Osteoblast (primary cell): ENCODE results near the gene UBE2V1. TPM values are rescaled to one million over a fixed set of nuclear protein-coding genes. Genes with fewer than 3 reads are reported as not detected.
A peak's percentile ranks its signal among the peaks of the same experiment; 100 is the strongest.

Source experiments
- DNase-seq: peaks from one replicate; pipeline ENCODE4 v3.0.0; 2011; ENCODE audit warnings: low spot score, mixed read lengths; ENCODE audit not compliant: insufficient read length; ENCODE audit errors: missing footprints
- H2AFZ ChIP-seq: 2 replicates; pipeline ENCODE4 v1.6.0; 2011; ENCODE audit warnings: mild to moderate bottlenecking, low read length
- H3K27ac ChIP-seq: 2 replicates; pipeline ENCODE4 v1.5.1; 2011; ENCODE audit warnings: mild to moderate bottlenecking, low read depth, low read length, moderate library complexity
- H3K27me3 ChIP-seq: 2 replicates; pipeline ENCODE4 v1.6.0; 2012; ENCODE audit warnings: mild to moderate bottlenecking, control low read depth, inconsistent platforms, low read length, moderate library complexity; ENCODE audit not compliant: insufficient read depth
- H3K36me3 ChIP-seq: 2 replicates; pipeline ENCODE4 v1.5.1; 2011; ENCODE audit warnings: mild to moderate bottlenecking, low read length, control low read depth, moderate library complexity; ENCODE audit not compliant: insufficient read depth
- H3K4me1 ChIP-seq: 2 replicates; pipeline ENCODE4 v1.5.1; 2011; ENCODE audit warnings: mild to moderate bottlenecking, low read length, control low read depth, moderate library complexity; ENCODE audit not compliant: insufficient read depth
- H3K4me2 ChIP-seq: 2 replicates; pipeline ENCODE4 v1.6.0; 2011; ENCODE audit warnings: mild to moderate bottlenecking, low read length; ENCODE audit not compliant: insufficient read depth
- H3K4me3 ChIP-seq: fragments of 200-600 bp; sonication (generic); 3 replicates; pipeline ENCODE4 v1.5.1; 2012; ENCODE audit warnings: mild to moderate bottlenecking, low read length, inconsistent platforms; ENCODE audit not compliant: insufficient read depth
- H3K79me2 ChIP-seq: 2 replicates; pipeline ENCODE4 v1.6.0; 2012; ENCODE audit warnings: mild to moderate bottlenecking, low read length, control low read depth, inconsistent platforms; ENCODE audit not compliant: insufficient read depth
- H3K9me3 ChIP-seq: 2 replicates; pipeline ENCODE4 v1.5.1; 2011; ENCODE audit warnings: low read depth, low read length, control low read depth
- H4K20me1 ChIP-seq: 2 replicates; pipeline ENCODE4 v1.6.0; 2012; ENCODE audit warnings: mild to moderate bottlenecking, low read length, control low read depth; ENCODE audit not compliant: insufficient read depth
- total RNA-seq: library from RNA; depleted of rRNA; stranded (reverse); fragments of >200 nt; gene quantifications from 2 replicates; pipeline ENCODE4 v1.2.3, GENCODE V29; 2012
- TF ChIP-seq, protein P1 (sequence below): IDR thresholded peaks from 2 replicates; pipeline ENCODE4 v1.5.1; 2011; ENCODE audit warnings: mild to moderate bottlenecking, low read depth, low read length, moderate library complexity; ENCODE audit errors: extremely low read depth

UBE2V1 gene
- total RNA-seq, 1 donor, result 90.8 TPM

DNA sequence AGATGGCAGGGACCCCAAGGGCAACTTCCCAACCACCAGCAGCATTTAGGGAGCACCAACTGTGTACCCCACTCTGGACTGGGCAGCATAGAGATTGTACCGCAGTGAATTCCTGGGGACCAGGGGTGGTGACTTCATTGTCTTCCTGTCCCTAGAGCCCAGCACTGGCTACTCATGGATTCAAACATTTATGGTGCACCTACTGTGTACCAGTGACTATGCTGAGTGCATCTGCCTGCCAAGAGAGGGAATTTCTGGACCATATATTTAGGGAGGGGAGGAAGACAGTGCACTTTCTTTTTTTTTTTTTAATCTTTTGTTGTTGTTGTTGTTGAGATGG is 55.3 kb downstream of the UBE2V1 start:
- H2AFZ ChIP-seq, result no peak overlapping the region
- H3K4me1 ChIP-seq, result peaks cover 7% of the 10 kb centered on the region
- no peaks in the 10 kb centered on the region for H3K27me3 ChIP-seq
- no peak overlapping the region for H3K4me3 ChIP-seq
- no peaks in the 10 kb centered on the region for H3K9me3 ChIP-seq
- H3K79me2 ChIP-seq, result no peaks in the 10 kb centered on the region
- no peak overlapping the region for H3K4me2 ChIP-seq
- no peak for DNase-seq
- no peaks in the 10 kb centered on the region for H3K36me3 ChIP-seq
- no peaks in the 10 kb centered on the region for H4K20me1 ChIP-seq
- no peak overlapping the region for H3K27ac ChIP-seq
- TF ChIP-seq, protein P1, sequence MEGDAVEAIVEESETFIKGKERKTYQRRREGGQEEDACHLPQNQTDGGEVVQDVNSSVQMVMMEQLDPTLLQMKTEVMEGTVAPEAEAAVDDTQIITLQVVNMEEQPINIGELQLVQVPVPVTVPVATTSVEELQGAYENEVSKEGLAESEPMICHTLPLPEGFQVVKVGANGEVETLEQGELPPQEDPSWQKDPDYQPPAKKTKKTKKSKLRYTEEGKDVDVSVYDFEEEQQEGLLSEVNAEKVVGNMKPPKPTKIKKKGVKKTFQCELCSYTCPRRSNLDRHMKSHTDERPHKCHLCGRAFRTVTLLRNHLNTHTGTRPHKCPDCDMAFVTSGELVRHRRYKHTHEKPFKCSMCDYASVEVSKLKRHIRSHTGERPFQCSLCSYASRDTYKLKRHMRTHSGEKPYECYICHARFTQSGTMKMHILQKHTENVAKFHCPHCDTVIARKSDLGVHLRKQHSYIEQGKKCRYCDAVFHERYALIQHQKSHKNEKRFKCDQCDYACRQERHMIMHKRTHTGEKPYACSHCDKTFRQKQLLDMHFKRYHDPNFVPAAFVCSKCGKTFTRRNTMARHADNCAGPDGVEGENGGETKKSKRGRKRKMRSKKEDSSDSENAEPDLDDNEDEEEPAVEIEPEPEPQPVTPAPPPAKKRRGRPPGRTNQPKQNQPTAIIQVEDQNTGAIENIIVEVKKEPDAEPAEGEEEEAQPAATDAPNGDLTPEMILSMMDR, result no peak

DNA sequence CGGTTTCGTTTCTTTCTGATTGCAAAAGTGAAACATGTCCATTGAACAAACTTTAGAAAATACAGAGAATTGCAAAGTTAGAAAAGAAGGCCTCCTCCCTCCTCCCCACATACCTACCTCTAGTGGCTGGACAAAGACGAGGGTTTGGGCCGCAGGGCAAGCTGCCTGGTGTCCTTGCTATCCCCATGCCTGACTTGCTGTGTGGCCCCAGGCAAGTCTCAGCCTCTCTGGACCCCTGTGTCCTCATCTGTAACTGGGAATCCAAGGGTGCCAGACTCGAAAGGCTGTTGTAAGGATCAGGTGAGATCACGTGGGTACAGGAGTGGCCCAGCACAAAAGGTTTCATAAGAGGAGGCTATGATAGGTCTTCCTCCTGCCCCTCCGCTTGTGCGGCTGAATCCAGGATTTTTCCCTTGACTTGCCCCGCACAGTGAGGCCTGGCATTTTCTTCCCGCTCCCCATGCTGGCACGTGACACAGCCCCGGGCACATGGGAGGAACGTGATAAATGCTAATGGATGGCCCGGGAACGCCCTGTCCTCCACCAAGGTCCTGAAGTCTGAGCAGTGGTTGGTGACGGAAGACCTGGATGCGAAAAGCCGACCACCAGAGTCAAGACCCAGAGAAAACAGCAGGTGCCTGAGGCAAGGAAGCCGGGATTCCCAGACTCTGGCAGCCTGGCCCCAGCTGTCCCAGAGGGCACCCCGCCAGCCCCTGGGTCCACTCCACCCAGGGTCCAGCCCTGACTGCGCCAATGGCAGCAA is 55.8 kb downstream of the UBE2V1 start:
- Histone ChIP-seq H3K9me3 (no peaks in the 10 kb centered on the region), H3K4me3 (no peak overlapping the region), H3K79me2 (no peaks in the 10 kb centered on the region), H3K27ac (no peak overlapping the region), H3K27me3 (no peaks in the 10 kb centered on the region), H2AFZ (no peak overlapping the region), H3K4me2 (no peak overlapping the region), H3K4me1 (peaks cover 7% of the 10 kb centered on the region), H4K20me1 (no peaks in the 10 kb centered on the region), H3K36me3 (no peaks in the 10 kb centered on the region)
- peak; percentile 34 for DNase-seq
- TF ChIP-seq, protein P1, result no peak

DNA sequence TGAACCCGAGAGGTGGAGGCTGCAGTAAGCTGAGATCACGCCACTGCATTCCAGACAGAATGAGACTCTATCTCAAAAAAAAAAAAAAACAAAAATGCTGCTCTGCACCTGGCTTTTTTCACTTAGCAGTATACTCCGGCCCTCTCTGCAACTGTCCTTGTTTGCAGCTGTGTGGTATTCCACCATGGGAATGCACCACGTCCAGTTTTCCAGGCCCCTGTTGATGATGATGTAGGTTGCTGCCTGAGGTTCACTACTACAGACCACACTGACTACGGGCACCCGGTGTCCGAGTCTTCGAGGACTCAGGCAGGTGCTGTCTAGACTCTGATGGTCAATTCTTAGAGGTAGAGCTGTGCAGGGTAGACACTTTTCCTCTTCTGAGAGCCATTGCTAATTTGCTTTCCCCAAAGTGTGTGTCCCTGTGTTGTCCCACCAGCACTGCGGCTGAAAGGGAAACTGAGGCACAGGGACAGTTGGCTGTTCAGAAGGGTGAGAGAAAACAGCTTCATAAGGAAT is 56.5 kb downstream of the UBE2V1 start:
- Histone ChIP-seq H3K4me3 (no peak overlapping the region), H3K27me3 (no peaks in the 10 kb centered on the region), H2AFZ (no peak overlapping the region), H4K20me1 (no peaks in the 10 kb centered on the region), H3K79me2 (no peaks in the 10 kb centered on the region), H3K27ac (no peak overlapping the region), H3K9me3 (no peaks in the 10 kb centered on the region), H3K4me1 (peaks cover 7% of the 10 kb centered on the region), H3K36me3 (no peaks in the 10 kb centered on the region), H3K4me2 (no peak overlapping the region)
- peak; percentile 23 for DNase-seq
- TF ChIP-seq, protein P1, result no peak

DNA sequence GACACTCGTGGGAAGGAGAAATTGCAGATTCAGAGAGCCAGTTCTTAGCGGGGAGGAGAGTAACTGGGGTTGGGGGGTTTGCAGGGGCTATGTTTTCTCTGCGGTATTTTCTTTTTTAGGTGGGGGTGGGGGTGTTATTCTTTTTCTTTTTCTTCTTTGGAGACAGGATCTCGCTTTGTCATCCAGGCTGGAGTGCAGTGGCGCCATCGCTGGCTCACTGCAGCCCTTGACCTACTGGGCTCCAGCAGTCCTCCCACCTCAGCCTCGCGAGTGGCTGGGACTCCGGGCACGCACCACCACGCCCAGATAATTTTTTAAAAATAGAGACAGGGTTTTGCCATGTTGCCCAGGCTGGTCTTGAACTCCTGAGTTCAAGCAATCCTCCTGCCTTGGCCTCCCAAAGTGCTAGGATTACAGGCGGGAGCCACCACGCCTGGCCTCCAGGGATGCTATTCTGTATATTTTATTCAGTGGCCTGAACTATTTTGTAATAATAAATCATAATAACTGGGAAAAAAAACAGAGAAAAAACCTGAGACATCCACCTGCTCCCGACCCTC is 57.3 kb downstream of the UBE2V1 start:
- H3K4me3 ChIP-seq, result no peak overlapping the region
- no peak overlapping the region for H3K27ac ChIP-seq
- H3K79me2 ChIP-seq, result no peaks in the 10 kb centered on the region
- peak overlapping the region; percentile 11 for H3K4me2 ChIP-seq
- peak overlapping the region; percentile 64 for H2AFZ ChIP-seq
- TF ChIP-seq, protein P1, result no peak
- H3K27me3 ChIP-seq, result no peaks in the 10 kb centered on the region
- H3K36me3 ChIP-seq, result no peaks in the 10 kb centered on the region
- peaks cover 7% of the 10 kb centered on the region for H3K4me1 ChIP-seq
- H3K9me3 ChIP-seq, result no peaks in the 10 kb centered on the region
- DNase-seq, result peak; percentile 39
- no peaks in the 10 kb centered on the region for H4K20me1 ChIP-seq
